ENCODE data around the gene CPO. TPM values are rescaled to one million over a fixed set of nuclear protein-coding genes. Genes with fewer than 3 reads are reported as not detected.

The CPO gene
- total and polyA plus RNA-seq, 9 of the 15 experiments (the other 6 are each of a cell fraction or from before 2014, with no cell fraction given): not detected

DNA sequence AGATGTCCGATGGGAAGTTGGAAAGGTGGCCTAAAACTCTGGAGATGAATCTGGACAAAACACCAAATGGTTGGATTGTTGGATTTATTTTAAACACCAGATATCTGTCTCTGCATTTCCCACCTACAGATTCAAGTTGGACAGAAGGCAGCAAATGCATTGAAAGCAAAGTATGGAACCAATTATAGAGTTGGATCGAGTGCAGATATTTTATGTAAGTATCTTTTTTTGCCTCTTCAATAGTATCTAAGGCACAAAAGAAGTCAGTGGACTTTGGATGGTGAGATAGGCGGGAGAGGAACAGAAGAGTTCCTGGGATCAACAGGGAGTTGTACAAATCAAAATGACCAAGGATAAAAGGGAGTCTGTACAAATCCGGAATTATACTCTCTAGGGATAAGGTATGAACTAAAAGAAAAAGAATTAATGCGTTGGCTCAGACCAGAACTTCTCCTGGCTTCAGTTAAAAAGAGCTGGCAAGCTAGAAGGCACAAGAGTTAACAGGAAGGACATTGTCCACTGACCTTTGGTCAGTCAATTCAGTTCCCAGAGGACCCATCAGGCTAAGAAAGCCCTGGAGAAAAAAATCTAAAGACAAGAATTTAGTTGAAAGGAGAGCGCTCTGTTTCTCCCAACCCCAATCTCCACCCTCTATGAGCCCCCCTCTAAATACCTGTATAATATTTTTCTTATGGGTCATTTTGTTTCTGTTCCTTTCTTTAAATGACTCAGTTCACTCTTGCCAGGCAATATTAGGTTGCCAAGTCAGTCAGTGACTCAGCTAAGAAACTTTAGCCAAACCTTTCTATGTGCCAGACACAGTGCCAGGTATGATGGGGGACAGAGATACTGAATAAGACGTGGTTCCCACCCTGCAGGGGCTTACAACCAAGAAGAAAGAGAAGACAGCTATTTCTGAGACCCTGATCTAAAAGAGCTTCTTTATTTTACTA, 29.1 kb downstream of the CPO start (continued):
- TF ChIP-seq SRSF1 (IDR thresholded peaks at IDR 0.05; ENCODE audit: low read depth, low read length): no peak

GRCh38 chr2:206969192-206969591, 29.9 kb downstream of the CPO start:
- Histone ChIP-seq H3K9me3 (replicated peaks; ENCODE audit: control insufficient read depth, insufficient read depth, low read depth, low read length) (no peaks in the 10 kb centered on the region), H3K36me3 (ENCODE audit: control insufficient read depth, insufficient read depth, low read length) (no peaks in the 10 kb centered on the region), H3K4me1 (replicated peaks in 1 of 2; ENCODE audit: control insufficient read depth in 2 of 2, insufficient read depth in 2 of 2, low read length in 2 of 2) (no peaks in the 10 kb centered on the region), H3K79me2 (ENCODE audit: control insufficient read depth, insufficient read depth, low read length) (no peaks in the 10 kb centered on the region), H3K27me3 (ENCODE audit: control insufficient read depth in 2 of 2, insufficient read depth in 2 of 2, low read length in 2 of 2) (no peaks in the 10 kb centered on the region; a peak in 2 of 5 replicates), H3K4me2 (ENCODE audit: insufficient read depth, low read length) (no peak overlapping the region), H3K27ac (ENCODE audit: extremely low read depth, low read depth, low read length) (no peak overlapping the region), H3K4me3 (no peak overlapping the region), H4K20me1 (replicated peaks; ENCODE audit: control insufficient read depth, insufficient read depth, low read length) (no peaks in the 10 kb centered on the region), H2AFZ (ENCODE audit: low read depth, low read length) (no peak overlapping the region), H3K9ac (ENCODE audit: insufficient read depth in 1 of 2, low read depth in 2 of 2, low read length in 2 of 2) (no peak overlapping the region), H3K9me1 (ENCODE audit: control insufficient read depth, insufficient read depth, low read length) (no peaks in the 10 kb centered on the region)
- no peak for ATAC-seq
- ChIA-PET POLR2A (no interaction called here), CTCF (ENCODE audit: low intra/inter-chr PET ratio) (no interaction called here)
- no peak for TF ChIP-seq GTF2A2 (tag; IDR thresholded peaks at IDR 0.05)
- TF ChIP-seq LCOR (CRISPR knock-in tag; IDR thresholded peaks at IDR 0.05): no peak
- TF ChIP-seq CBFA2T3 (IDR thresholded peaks at IDR 0.05): no peak
- no peak for TF ChIP-seq MITF (IDR thresholded peaks at IDR 0.05)
- no peak for TF ChIP-seq GATA2 (CRISPR knock-in tag; IDR thresholded peaks at IDR 0.05)
- TF ChIP-seq, protein P1, sequence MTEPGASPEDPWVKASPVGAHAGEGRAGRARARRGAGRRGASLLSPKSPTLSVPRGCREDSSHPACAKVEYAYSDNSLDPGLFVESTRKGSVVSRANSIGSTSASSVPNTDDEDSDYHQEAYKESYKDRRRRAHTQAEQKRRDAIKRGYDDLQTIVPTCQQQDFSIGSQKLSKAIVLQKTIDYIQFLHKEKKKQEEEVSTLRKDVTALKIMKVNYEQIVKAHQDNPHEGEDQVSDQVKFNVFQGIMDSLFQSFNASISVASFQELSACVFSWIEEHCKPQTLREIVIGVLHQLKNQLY (CRISPR knock-in tag; conservative IDR thresholded peaks at IDR 0.05): no peak
- no peak for TF ChIP-seq HDAC1 (IDR thresholded peaks at IDR 0.05)
- BruUV-seq (replicated peaks): no TSS peak
- WGBS (ENCODE audit: insufficient coverage, low coverage, missing lambda C conversion rate): 5% methylated on average over 4 of the region's 6 CpGs
- DNase-seq (ENCODE audit: extremely low read depth in 1 of 4, low spot score in 3 of 4): no peak
- intact Hi-C loops (cut with micrococcal nuclease): no loop called here
- in situ Hi-C loops (cut with MboI): no loop called here
- FAIRE-seq: no peak
